SK-N-SH (cell line): ENCODE measurements around the gene BOLL. TPM values are rescaled to one million over a fixed set of nuclear protein-coding genes. Genes with fewer than 3 reads are reported as not detected.

Source experiments
- CTCF ChIA-PET: fragments of 300-600, 350-600 bp; formaldehyde crosslinking; extraction: SDS; loops from one replicate; lab custom pipeline; 2021; lab: Yijun Ruan, JAX
- POLR2A ChIA-PET: fragments of 350-600 bp; sonication (Branson Sonifier 250); formaldehyde crosslinking; extraction: SDS; loops from one replicate; lab custom pipeline; 2020; ENCODE audit warnings: antibody characterized with exemption, inconsistent platforms; lab: Yijun Ruan, JAX
- DNase-seq: peaks from one replicate; pipeline ENCODE4 v3.0.0; 2012
- H2AFZ ChIP-seq: fragments of 200-600 bp; sonication (generic); 2 replicates; pipeline ENCODE4 v1.8.1; 2016; ENCODE audit warnings: antibody characterized with exemption, mild to moderate bottlenecking, low read depth
- H3F3A ChIP-seq: fragments of 200-600 bp; sonication (generic); replicated peaks from 2 replicates; pipeline ENCODE3; 2016; ENCODE audit warnings: antibody characterized with exemption, mild to moderate bottlenecking; ENCODE audit not compliant: insufficient read depth
- H3K27ac ChIP-seq, 2 experiments: fragments of 200-500 bp in 1 of 2; fragments of 200-600 bp in 1 of 2; sonication (Bioruptor generic) in 1 of 2; sonication (generic), shearing (Covaris generic) in 1 of 2; 2 replicates each; pipeline versions ENCODE4 v1.5.1 to v1.6.1; 2014 to 2016; ENCODE audit warnings: low read depth in 2 of 2, inconsistent platforms in 1 of 2, low read length in 1 of 2, mild to moderate bottlenecking in 1 of 2, mixed read lengths in 1 of 2
- H3K27me3 ChIP-seq: fragments of 200-600 bp; sonication (generic), shearing (Covaris generic); 2 replicates; pipeline ENCODE4 v1.6.1; 2016; ENCODE audit warnings: mixed run types; ENCODE audit not compliant: insufficient read depth
- H3K36me3 ChIP-seq, 2 experiments: fragments of 200-500 bp in 1 of 2; fragments of 200-600 bp in 1 of 2; sonication (Bioruptor generic) in 1 of 2; sonication (generic) in 1 of 2; replicated peaks in 1 of 2; 2 replicates each; pipeline versions ENCODE3 to v1.5.1; 2014 to 2016; ENCODE audit warnings: low read length in 1 of 2, mild to moderate bottlenecking in 1 of 2; ENCODE audit not compliant: insufficient read depth in 2 of 2, control insufficient read depth in 1 of 2
- H3K4me1 ChIP-seq, 2 experiments: fragments of 200-500 bp in 1 of 2; fragments of 200-600 bp in 1 of 2; sonication (Bioruptor generic) in 1 of 2; sonication (generic), shearing (Covaris generic) in 1 of 2; 2 replicates each; pipeline versions ENCODE4 v1.5.1 to v1.6.1; 2014 to 2016; ENCODE audit warnings: low read depth in 1 of 2, low read length in 1 of 2, mixed run types in 1 of 2; ENCODE audit not compliant: insufficient read depth in 2 of 2, control insufficient read depth in 1 of 2
- H3K4me2 ChIP-seq: fragments of 200-600 bp; sonication (generic), shearing (Covaris generic); 2 replicates; pipeline ENCODE4 v1.6.1; 2017; ENCODE audit warnings: mixed run types
- H3K4me3 ChIP-seq, 2 experiments: fragments of 200-500 bp in 1 of 2; fragments of 200-600 bp in 1 of 2; sonication (Bioruptor generic) in 1 of 2; sonication (generic), shearing (Covaris generic) in 1 of 2; 2 replicates each; pipeline versions ENCODE4 v1.5.1 to v1.8.1; 2014 to 2016; ENCODE audit warnings: low read depth in 2 of 2, inconsistent platforms in 1 of 2, low read length in 1 of 2, mild to moderate bottlenecking in 1 of 2, mixed read lengths in 1 of 2, moderate library complexity in 1 of 2
- H3K79me2 ChIP-seq: fragments of 200-600 bp; sonication (generic); 2 replicates; pipeline ENCODE4 v1.8.1; 2017; ENCODE audit warnings: mild to moderate bottlenecking; ENCODE audit not compliant: insufficient read depth
- H3K9ac ChIP-seq: fragments of 200-600 bp; sonication (generic); 2 replicates; pipeline ENCODE4 v1.6.1; 2017; ENCODE audit warnings: mixed run types
- H3K9me2 ChIP-seq: fragments of 200-600 bp; sonication (generic); 2 replicates; pipeline ENCODE4 v1.6.1; 2017; ENCODE audit warnings: mixed run types
- H3K9me3 ChIP-seq: fragments of 200-600 bp; sonication (generic); 2 replicates; pipeline ENCODE4 v1.6.1; 2017; ENCODE audit warnings: mixed run types, mild to moderate bottlenecking, moderate library complexity
- H4K20me1 ChIP-seq: fragments of 200-600 bp; sonication (generic); 2 replicates; pipeline ENCODE4 v1.6.1; 2017; ENCODE audit warnings: mild to moderate bottlenecking, mixed run types; ENCODE audit not compliant: insufficient read depth
- CTCF ChIP-seq: fragments of 200-600 bp; sonication (generic); IDR thresholded peaks from 2 replicates; pipeline ENCODE4 v1.6.1; 2017; ENCODE audit warnings: antibody characterized with exemption, mild to moderate bottlenecking, moderate library complexity
- EP300 ChIP-seq, 2 experiments: IDR thresholded peaks; 2 replicates each; pipeline versions ENCODE4 v1.4.0 to v1.6.1; 2012; ENCODE audit warnings: borderline replicate concordance in 1 of 2, low read depth in 1 of 2, low read length in 1 of 2
- FOXM1 ChIP-seq: IDR thresholded peaks from 2 replicates; pipeline ENCODE4 v1.4.0; 2012; ENCODE audit warnings: low read depth, mild to moderate bottlenecking
- GATA2 ChIP-seq: sonication (generic); formaldehyde crosslinking; IDR thresholded peaks from 2 replicates; pipeline ENCODE4 v1.5.0; 2020; ENCODE audit warnings: mild to moderate bottlenecking, missing genetic modification reagents
- MAX ChIP-seq: IDR thresholded peaks from 2 replicates; pipeline ENCODE4 v1.4.0; 2012; ENCODE audit warnings: low read depth
- REST ChIP-seq: IDR thresholded peaks from 2 replicates; pipeline ENCODE4 v1.6.1; 2012; ENCODE audit warnings: mild to moderate bottlenecking, low read depth, low read length, moderate library complexity
- USF2 ChIP-seq: fragments of 150-350 bp; IDR thresholded peaks from 2 replicates; pipeline ENCODE4 v1.6.1; 2017; ENCODE audit warnings: antibody characterized with exemption, low read length, low read depth, borderline replicate concordance
- WGBS: methylation state at CpG from one replicate; pipeline ENCODE4 v1.1.6; 2017; ENCODE audit warnings: low lambda C conversion rate; 5-methylcytosine and 5-hydroxymethylcytosine counted together
- polyA plus RNA-seq, 3 experiments: library from polyadenylated mRNA; depleted of rRNA; stranded (reverse); fragments of >200 nt; gene quantifications; 2 replicates each; pipeline ENCODE4 v1.2.3, GENCODE V29; 2012

BOLL gene
- polyA plus RNA-seq, 1 of the 3 experiments (the other 2 are of a cell fraction) = not detected

- no peak overlapping the region for H3K27ac ChIP-seq
- 23% methylated on average over 37 of the region's 79 CpGs for WGBS
These were observed 1.1 kb upstream of the BOLL start for GRCh38 chr2:197786010-197786877.

GRCh38 chr2:197782126-197782525, 3.0 kb downstream of the BOLL start:
- Histone ChIP-seq H3K4me2 (no peak overlapping the region), H3K36me3 (no peaks in the 10 kb centered on the region), H3F3A (no peaks in the 10 kb centered on the region), H3K9me2 (no peaks in the 10 kb centered on the region), H3K27me3 (no peaks in the 10 kb centered on the region), H3K79me2 (no peaks in the 10 kb centered on the region), H2AFZ (no peak overlapping the region), H3K4me3 (no peak overlapping the region), H3K4me1 (peaks cover 0 to 3% of the 10 kb centered on the region in 2 experiments; a peak in 2 of 4 replicates), H3K27ac (no peak overlapping the region), H3K9ac (no peak overlapping the region), H4K20me1 (no peaks in the 10 kb centered on the region), H3K9me3 (no peaks in the 10 kb centered on the region)
- CTCF ChIA-PET = interaction anchor here (0.9 kb wide), 1 partner anchor 514 kb away, joined by 3 read pairs; no protein-coding TSS in a partner anchor
- TF ChIP-seq FOXM1 (no peak), USF2 (no peak), CTCF (no peak), REST (no peak), GATA2 (CRISPR knock-in tag) (no peak), MAX (no peak)
- WGBS = 20% methylated on average over 1 of the region's 1 CpG
- DNase-seq = no peak
- POLR2A ChIA-PET = no interaction called here

More at GRCh38 chr2:197786010-197786877, 1.1 kb upstream of the BOLL start:
- no peaks in the 10 kb centered on the region for H3K36me3 ChIP-seq
- DNase-seq = peak; percentile 81
- H3K9me2 ChIP-seq = no peaks in the 10 kb centered on the region
- no peaks in the 10 kb centered on the region for H3F3A ChIP-seq
- peaks cover 0 to 3% of the 10 kb centered on the region in 2 experiments; a peak in 1 of 4 replicates for H3K4me1 ChIP-seq
- no peaks in the 10 kb centered on the region for H3K27me3 ChIP-seq
- no peaks in the 10 kb centered on the region for H3K79me2 ChIP-seq
- H3K4me2 ChIP-seq = peak overlapping the region; percentile 59
- no peaks in the 10 kb centered on the region for H3K9me3 ChIP-seq
- no peak overlapping the region for H3K9ac ChIP-seq
- no peaks in the 10 kb centered on the region for H4K20me1 ChIP-seq
- no peak for TF ChIP-seq EP300 (IDR thresholded peaks at IDR 0.05; ENCODE audit: borderline replicate concordance in 1 of 2, low read depth in 1 of 2, low read length in 1 of 2)
- TF ChIP-seq CTCF = peak; percentile 55
- H2AFZ ChIP-seq = 0 out of 2 replicates have a peak overlapping the region, but pooled peaks have one; percentile 37
- CTCF ChIA-PET = interaction anchor here (0.6 to 2.5 kb wide), 10 partner anchors 8 to 963 kb away, joined by 3 to 12 read pairs (median 3); no protein-coding TSS in a partner anchor
- H3K4me3 ChIP-seq = peak overlapping the region; percentile 43 to 46
- POLR2A ChIA-PET = no interaction called here
